Inflammatory macrophage (primary cell): Measurements from ENCODE around the gene CFAP57.

ENCODE experiments used
- DNase-seq, 2 donors: peaks; one replicate each; pipeline ENCODE4 v3.0.0-alpha.2; 2020 to 2022

Gene CFAP57

DNA sequence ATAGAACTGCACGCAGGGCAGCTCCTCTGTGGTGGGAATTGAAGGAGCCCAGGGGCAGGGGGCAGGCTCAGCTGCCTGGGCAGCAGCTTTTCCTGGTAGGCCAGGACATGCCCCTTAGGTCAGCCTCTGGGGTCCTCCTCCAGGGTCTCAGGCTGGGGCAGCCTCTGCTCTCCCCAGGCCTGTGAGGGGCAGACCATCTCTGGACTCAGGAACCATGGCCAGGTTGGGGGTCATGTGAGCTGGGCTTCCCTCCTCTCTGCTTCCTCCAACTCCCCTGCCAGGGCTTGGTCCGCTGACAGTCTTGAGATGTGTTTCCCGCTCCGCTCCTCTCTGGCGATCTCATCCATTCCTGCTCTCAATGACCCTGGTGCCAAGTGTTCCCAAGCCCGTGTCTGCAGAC lies 107.5 kb downstream of the CFAP57 start:
- DNase-seq, result no peak

GRCh38 chr1:43280692-43281091 lies 108.6 kb downstream of the CFAP57 start:
- no peak for DNase-seq

- DNase-seq, result peak; percentile 7 to 34
Observed at GRCh38 chr1:43282220-43283195, 110.4 kb downstream of the CFAP57 start.

- DNase-seq, result no peak
Observed at GRCh38 chr1:43284065-43284464, 111.9 kb downstream of the CFAP57 start.

DNA sequence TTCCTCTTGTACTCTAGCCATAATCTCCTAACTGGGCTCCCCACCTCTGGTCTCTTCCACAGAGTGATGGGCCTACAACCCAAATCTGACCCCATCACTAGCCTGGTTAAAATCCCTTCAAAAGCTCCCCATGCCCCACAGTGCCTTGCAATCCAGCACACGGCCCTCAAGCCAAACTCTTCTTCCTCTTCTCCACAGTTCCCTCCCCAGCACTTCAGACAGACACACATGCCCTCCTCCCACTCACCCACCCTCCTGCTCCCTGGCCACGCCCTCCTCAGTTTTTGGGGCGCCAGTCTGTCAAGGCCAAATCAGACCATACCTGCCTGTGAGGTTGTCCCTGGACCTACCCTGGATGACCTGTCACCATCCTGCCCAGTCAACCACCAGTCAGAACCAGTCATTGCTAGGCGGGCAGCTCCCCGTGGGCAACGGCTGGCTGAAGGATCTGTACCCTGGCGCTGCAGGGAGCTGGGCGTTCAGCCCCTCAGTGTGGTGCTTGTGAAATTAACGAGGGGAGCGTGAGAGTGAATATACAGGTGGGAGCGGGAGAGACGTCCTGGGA lies 112.5 kb downstream of the CFAP57 start:
- DNase-seq, result peak; percentile 19 to 58

DNA sequence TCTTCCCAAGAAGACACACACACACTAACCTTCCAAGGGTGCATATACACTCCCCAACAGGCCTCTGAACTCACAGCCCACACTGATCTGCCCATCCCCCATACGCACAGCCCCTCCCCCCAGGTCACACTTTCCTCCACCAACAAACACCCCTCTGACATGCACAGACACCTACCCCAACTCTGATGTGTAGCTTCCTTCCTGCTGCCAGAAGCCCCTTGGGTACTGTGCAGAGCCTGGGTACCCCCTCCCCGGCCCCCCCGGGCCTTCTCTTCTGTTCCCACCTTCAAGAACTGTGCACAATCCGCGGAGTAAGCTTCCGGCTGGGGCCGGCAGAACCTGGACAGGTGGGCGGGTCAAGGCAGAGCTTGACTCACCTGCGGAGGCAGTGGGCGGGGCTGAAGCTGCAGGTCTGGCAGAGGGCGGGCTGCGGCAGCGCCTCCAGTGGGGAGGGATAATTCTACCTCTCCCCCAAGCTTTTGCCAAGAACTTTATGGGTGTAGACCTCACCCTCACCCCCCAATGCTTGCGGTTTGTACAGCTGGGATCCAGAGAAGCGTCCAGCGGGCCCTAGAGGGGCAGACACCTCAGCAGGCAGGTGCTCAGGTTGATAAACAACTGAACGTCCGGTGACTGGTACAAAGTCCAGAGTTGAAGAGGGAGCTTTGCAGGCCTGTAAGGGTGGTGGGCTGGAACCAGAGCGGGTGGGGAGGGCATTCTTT lies 113.3 kb downstream of the CFAP57 start, which contains the start of gene C1orf210:
C1orf210 (minus strand) TSS at position 313 of the 722 bp plus-strand sequence. CDS start 2,311 bp downstream, outside the sequence.
- no peak for DNase-seq

DNA sequence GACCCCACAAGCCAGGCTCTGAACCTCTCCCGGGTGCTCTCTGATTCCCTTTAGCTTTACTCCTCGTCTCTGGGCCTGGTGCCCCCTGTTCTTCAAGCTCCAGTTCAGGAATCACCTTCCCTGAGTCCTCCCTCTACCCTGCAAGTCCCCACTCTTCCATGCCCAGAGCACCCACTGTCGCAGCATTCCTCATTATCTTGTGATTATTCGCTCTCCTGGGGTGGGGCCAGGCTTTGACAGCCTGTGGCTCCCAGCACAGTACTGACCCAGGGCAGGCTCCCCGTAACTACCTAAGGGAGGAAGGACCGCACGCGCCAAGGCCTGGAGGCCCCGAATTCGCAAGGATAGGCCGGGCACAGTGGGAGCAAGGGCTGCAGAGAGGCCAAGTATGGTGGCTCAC lies 114.0 kb downstream of the CFAP57 start:
- DNase-seq, result no peak

- no peak for DNase-seq
Observed at GRCh38 chr1:43286533-43286932, 114.4 kb downstream of the CFAP57 start.

- no peak for DNase-seq
Observed at GRCh38 chr1:43288058-43288784, 116.1 kb downstream of the CFAP57 start.

- no peak for DNase-seq
Observed at GRCh38 chr1:43288785-43289706, 116.9 kb downstream of the CFAP57 start.

- no peak for DNase-seq
Observed at GRCh38 chr1:43292216-43292615, 120.1 kb downstream of the CFAP57 start.

GRCh38 chr1:43292679-43293078 lies 120.5 kb downstream of the CFAP57 start:
- DNase-seq, result no peak

DNA sequence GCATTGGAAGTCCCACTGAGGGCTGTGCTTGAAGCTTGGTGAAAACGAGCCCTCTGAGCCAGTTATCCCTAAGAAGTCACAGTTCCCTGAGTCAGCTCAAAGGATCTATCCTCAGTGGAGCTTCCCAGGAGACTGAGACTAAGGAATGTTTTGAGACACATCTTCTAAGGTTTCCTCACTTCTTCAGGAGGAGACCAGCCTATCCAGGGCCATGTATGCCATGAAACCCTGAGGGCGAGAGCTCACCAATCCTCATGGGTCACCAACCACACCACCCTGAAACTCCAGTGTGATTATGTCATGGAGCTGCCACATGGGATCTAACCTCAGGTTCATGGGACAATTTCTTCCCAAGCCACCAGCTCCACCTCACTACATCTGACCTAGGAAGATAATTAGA lies 121.0 kb downstream of the CFAP57 start:
- no peak for DNase-seq

GRCh38 chr1:43293896-43294760 lies 122.0 kb downstream of the CFAP57 start:
- peak; percentile 36 to 62 for DNase-seq

- DNase-seq, result no peak
Observed at GRCh38 chr1:43294761-43295160, 122.6 kb downstream of the CFAP57 start.

GRCh38 chr1:43296207-43296606 lies 124.1 kb downstream of the CFAP57 start:
- DNase-seq, result no peak

- no peak for DNase-seq
Observed at GRCh38 chr1:43298055-43298454, 125.9 kb downstream of the CFAP57 start.

DNA sequence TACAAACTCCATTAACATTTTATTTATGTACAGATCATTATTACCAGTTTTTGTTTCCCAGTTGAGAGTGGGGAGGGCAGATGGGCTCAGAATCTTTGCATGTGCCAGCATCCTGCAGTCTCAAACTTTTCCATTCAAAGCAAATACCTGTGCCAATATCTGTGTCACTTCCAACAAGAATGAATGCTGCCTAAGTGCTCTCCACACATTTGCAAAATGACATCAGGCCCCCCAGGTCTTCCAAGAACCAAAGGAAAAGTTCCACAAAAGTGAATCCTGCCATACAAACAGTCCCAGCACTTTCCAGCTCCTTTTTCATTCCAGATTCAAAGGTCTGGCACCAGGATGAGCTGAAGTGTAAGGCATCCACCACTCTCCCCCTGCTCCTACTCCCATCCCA lies 127.0 kb downstream of the CFAP57 start:
- no peak for DNase-seq

GRCh38 chr1:43300378-43301094 lies 128.4 kb downstream of the CFAP57 start, which contains the start of gene TIE1:
Gene TIE1 (plus strand): TSS chr1:43300982. CDS start chr1:43301072, 90 bp downstream.
- DNase-seq, result no peak

GRCh38 chr1:43302201-43302600 lies 130.1 kb downstream of the CFAP57 start:
- DNase-seq, result no peak
